HG03457 (cell line): ENCODE measurements around the gene AP2B1.
"Not testable (repeated sequence)": the region's sequence is repeated elsewhere in the genome, so short reads cannot be mapped to it uniquely, and the experiment has no call there.

Experiments
- ATAC-seq: cut with Tn5 transposase; IDR thresholded peaks from one replicate; pipeline ENCODE4 v1.9.1; 2021; ENCODE audit warnings: moderate number of reproducible peaks; ENCODE audit not compliant: unreplicated experiment

Gene AP2B1

DNA sequence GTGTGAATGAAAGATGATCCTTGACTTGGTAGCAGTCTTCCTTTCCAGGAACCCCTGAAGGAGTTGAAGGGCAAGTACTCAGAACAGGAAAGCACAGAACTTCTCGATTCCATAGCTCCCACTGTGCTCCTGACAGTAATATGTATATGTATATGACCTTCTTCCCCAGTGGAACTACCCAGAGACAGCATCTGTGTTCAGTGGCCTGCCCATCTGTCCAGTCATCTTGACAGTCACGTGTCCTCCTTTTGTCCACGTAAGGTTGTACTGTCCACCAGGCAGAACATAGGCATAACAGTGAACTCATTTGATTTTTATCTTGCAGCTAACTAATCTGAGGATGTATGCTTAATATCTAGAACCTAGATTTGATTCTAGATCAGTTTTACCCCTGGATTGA lies 106.5 kb downstream of the AP2B1 start:
- ATAC-seq: no peak

DNA sequence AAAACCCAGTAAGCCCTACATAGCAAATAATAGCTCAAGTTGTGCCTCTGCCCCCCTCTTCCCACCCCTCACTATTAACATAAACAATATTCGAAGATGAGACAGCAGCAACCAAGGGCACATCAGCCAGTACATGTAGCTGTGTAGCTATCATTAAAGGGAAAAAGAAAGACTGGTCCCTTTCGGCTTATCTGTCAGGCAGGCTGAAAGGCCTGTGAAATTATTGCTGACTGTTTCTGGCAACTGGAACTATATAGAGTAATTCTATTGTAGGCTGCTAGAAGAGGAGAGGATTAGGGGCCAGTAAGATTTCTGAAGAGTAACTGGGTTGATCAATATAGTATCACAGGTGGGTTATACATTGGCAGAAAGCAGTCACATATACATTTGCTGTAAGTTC lies 107.8 kb downstream of the AP2B1 start:
- ATAC-seq: no peak

DNA sequence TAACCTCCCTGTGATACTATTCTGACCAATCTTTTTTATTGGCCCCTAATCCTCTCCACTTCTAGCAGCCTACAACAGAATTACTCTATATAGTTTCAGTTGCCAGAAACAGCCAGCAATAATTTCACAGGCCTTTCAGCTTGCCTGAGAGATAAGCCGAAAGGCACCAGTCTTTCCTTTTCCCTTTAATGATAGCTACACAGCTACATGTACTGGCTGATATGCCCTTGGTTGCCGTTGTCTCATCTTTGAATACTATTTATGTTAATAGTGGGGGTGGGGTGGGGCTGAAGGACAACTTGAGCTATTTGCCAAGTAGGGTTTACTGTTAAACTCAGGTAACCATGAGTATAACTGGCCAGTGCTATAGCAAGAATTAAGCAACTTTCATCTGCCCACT lies 108.5 kb downstream of the AP2B1 start:
- no peak for ATAC-seq

GRCh38 chr17:35698800-35699199 lies 111.7 kb downstream of the AP2B1 start:
- ATAC-seq: no peak

- no peak for ATAC-seq
Measured at GRCh38 chr17:35700150-35700549, 113.0 kb downstream of the AP2B1 start.

- no peak for ATAC-seq
Measured at GRCh38 chr17:35701491-35701890, 114.4 kb downstream of the AP2B1 start.

DNA sequence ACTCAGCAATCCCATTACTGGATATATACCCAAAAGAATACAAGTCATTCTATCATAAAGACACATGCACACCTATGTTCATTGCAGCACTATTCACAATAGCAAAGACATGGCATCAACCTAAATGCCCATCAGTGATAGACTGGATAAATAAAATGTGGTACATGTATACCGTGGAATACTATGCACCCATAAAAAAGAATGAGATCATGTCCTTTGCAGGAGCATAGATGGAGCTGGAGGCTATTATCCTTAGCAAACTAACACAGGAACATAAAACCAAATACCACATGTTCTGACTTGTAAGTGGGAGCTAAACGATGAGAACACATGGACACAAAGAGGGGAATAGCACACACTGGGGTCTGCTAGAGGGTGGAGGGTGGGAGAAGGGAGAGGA lies 116.2 kb downstream of the AP2B1 start:
- ATAC-seq: not testable (repeated sequence)

DNA sequence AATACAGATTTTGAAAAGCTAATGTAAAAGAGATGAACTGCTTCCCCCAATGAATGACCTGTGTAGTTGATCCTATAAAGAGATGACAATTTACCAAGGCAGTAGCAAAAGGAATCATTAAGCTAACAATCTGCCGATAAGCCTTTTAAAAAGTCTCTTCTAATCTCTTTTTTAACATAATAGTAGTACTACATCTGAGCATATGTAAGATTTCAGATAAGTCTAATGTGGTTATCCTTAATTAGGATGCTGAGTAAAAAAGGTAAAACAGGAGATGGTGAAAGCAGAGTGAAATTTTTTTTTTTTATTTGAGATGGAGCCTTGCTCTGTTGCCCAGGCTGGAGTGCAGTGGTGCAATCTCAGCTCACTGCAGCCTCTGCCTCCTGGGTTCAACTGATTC lies 118.1 kb downstream of the AP2B1 start:
- no peak for ATAC-seq

DNA sequence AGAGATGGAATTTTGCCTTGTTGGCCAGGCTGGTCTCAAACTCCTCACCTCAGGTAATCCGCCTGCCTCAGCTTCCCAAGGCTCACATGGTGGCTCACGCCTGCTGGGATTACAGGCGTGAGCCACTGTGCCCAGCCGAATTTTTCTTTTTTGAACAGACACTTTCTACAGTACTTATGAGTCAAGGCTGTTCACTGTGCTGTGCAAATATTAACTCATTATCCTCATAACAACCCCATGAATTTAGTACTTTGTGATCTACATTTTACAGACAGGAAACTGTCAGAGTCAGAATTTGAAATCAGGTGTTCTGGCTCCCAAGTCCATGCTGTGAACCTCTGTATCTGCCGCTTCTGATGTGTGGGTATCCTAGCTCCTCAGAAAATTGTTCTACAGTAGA lies 118.6 kb downstream of the AP2B1 start:
- ATAC-seq: no peak

- ATAC-seq: no peak
Measured at GRCh38 chr17:35708149-35708548, 121.0 kb downstream of the AP2B1 start.

GRCh38 chr17:35708951-35709350 lies 121.8 kb downstream of the AP2B1 start:
- ATAC-seq: no peak

DNA sequence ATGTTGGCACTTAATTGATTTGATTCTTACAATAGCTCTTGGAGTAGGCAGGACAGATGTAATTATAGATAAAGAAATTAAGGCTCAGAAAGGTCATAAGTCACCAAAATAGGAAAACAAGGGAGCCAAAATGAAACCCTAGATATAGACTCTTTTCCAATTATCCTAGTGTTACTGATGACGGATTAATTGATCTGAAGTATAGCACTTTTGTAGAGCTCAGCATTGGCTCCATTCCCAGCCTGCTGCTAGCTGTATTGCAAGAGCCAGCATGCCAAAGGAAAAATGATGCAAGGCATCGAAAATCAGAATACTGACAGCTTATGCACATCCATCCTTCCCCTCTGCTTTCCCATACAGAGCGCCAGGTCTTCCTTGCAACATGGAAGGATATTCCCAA lies 122.8 kb downstream of the AP2B1 start:
- no peak for ATAC-seq

GRCh38 chr17:35710950-35711349 lies 123.8 kb downstream of the AP2B1 start:
- no peak for ATAC-seq

GRCh38 chr17:35713069-35713728 lies 126.1 kb downstream of the AP2B1 start:
- no peak for ATAC-seq

DNA sequence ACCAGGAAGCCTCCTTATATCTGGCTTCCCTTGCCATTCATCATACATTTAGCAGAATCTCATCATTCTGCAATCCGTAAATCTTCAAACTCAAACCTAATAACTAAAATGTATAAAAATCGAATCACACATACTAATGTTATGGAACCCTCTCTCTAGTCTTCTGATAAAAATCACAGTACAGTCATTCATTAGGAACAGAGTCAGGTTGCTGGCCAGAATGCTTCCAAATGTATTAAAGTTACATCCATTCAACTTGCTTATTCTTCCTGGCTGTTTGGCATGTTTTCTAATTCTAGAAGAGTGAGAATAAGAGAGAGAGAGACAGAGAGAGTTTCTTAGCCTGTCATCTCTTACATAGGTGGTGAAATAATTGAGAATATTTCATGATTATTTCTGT lies 127.9 kb downstream of the AP2B1 start:
- no peak for ATAC-seq

DNA sequence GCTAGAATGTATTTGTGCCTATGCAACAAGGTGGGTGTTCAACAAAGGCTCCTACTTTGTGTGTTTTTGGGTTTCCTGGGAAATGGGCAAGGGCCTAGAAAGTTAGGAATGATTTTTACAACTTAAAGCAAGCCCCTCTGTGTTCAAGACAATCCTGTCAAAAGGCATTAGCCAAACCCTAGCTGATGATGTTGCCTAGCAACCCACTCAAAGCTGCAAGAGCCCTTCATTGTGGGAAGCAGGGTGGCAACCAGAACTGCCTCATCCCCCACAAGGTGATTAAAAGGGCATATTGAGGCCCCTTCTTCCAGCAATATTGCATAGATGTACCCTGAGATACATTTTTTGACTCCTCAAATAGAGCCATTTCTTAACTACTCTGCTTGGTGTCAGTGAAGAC lies 128.3 kb downstream of the AP2B1 start:
- no peak for ATAC-seq

DNA sequence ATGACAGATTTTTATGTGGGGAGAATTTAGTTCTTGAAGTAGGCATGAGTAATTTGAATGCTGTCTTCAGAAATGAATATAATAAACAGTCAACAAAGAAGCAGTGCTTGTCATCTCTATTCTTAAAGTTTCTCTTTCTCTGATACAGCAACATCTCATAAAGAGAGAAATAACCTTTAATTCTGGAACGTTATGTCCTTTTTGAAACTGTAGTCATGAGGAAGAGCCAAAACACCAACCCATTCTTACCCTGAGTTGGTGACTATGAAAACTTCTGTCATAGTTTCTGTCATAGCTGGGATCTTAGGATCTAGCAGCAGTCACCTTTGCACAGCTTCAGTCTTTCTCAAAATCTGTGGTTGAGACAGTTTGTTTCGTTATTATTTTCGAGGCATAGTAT lies 129.1 kb downstream of the AP2B1 start:
- ATAC-seq: no peak

DNA sequence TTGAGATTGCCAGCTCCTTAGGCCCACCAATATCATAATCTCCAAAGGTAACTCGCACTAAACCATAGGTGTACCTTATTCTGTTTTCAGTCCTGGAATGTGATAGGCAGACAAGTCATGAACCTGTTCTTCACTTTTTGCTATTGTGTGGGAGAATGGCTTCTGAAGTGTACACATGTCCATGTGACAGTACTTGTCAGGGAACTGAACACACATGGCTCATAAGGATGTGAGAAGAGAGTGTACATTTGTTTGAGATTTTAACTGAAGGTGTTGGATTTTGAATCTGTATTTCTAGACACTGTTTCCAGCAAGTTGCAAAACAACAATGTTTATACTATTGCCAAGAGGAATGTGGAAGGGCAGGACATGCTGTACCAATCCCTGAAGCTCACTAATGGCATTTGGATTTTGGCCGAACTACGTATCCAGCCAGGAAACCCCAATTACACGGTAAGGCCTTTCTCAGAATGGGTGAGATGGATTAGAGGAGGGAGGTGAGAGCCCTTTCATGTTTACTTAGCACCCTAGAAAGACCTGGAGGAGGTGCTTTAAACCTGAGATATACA lies 129.9 kb downstream of the AP2B1 start:
- no peak for ATAC-seq

- no peak for ATAC-seq
Measured at GRCh38 chr17:35717475-35717874, 130.4 kb downstream of the AP2B1 start.

- ATAC-seq: no peak
Measured at GRCh38 chr17:35723735-35724134, 136.6 kb downstream of the AP2B1 start.

DNA sequence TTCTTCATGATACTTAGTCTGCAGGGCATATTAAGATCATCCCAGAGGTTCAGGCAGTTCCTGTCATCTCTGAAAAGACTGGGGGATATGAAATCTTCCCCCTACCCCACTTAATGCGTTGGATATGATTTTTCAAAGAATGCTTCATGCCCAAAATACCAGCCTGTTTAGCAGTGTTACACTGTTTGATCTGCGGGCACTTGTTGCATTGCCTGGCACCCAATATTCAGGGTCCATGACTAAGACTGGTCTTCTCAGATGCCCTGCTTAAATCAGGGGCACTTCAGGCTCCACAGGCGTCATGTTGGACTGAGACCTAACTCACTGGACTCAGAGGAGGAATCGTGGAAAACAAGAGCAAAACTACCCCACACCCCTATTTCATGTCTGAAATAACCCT lies 137.9 kb downstream of the AP2B1 start:
- no peak for ATAC-seq

- ATAC-seq: no peak
Measured at GRCh38 chr17:35725802-35726126, 138.6 kb downstream of the AP2B1 start.
